Transverse colon (tissue), 4 donors: Measurements from ENCODE around the gene NUMBL. TPM values are rescaled to one million over a fixed set of nuclear protein-coding genes. Genes with fewer than 3 reads are reported as not detected.

Experiments
- DNase-seq: peaks from one replicate; pipeline ENCODE4 v3.0.0-alpha.2; 2019
- H3K27ac ChIP-seq, 4 donors: fragments of 200-600 bp; sonication (generic); 2 replicates each; pipeline ENCODE4 v1.5.1; 2016 to 2018; ENCODE audit warnings: inconsistent platforms in 4 of 4
- H3K27me3 ChIP-seq: fragments of 200-600 bp; sonication (generic); 2 replicates; pipeline ENCODE4 v1.5.1; 2017; ENCODE audit warnings: inconsistent platforms
- H3K36me3 ChIP-seq, 4 donors: fragments of 200-600 bp; sonication (generic); 2 replicates each; pipeline ENCODE4 v1.5.1; 2017 to 2019; ENCODE audit warnings: inconsistent platforms in 4 of 4
- H3K4me1 ChIP-seq, 4 donors: fragments of 200-600 bp; sonication (generic); 2 replicates each; pipeline ENCODE4 v1.5.1; 2017 to 2020; ENCODE audit warnings: inconsistent platforms in 4 of 4
- H3K4me3 ChIP-seq, 4 donors: fragments of 200-600 bp; sonication (generic); 1 replicate in 1 of 4; 2 replicates in 3 of 4; pipeline versions ENCODE4 v1.5.1 to v1.6.1; 2017 to 2019; ENCODE audit warnings: inconsistent platforms in 4 of 4
- H3K9me3 ChIP-seq, 2 donors: fragments of 200-600 bp; sonication (generic); 2 replicates each; pipeline ENCODE4 v1.5.1; 2017 to 2019; ENCODE audit warnings: inconsistent platforms in 2 of 2
- CTCF ChIP-seq, 5 experiments: fragments of 200-600 bp in 3 of 5; fragments of 450-650 bp in 2 of 5; sonication (generic) in 3 of 5; IDR thresholded peaks; 1 replicate in 2 of 5; 2 replicates in 3 of 5; pipeline ENCODE4 v1.5.1; 2016 to 2017; ENCODE audit warnings: antibody characterized with exemption in 5 of 5, inconsistent platforms in 3 of 5, mild to moderate bottlenecking in 2 of 5, moderate library complexity in 1 of 5
- EP300 ChIP-seq: sonication (generic); formaldehyde crosslinking; IDR thresholded peaks from one replicate; pipeline ENCODE4 v1.6.1; 2017; ENCODE audit warnings: antibody characterized with exemption, low read depth
- POLR2A ChIP-seq: fragments of 450-650 bp; IDR thresholded peaks from one replicate; pipeline ENCODE4 v1.6.1; 2016; ENCODE audit warnings: antibody characterized with exemption, mild to moderate bottlenecking, moderate library complexity
- POLR2AphosphoS5 ChIP-seq, 3 donors: sonication (generic); formaldehyde crosslinking; IDR thresholded peaks; one replicate each; pipeline ENCODE4 v1.6.1; 2016; ENCODE audit warnings: antibody characterized with exemption in 3 of 3
- WGBS, 2 donors: methylation state at CpG; one replicate each; pipeline ENCODE4 v1.1.5; 2018; ENCODE audit warnings: low coverage in 1 of 2; 5-methylcytosine and 5-hydroxymethylcytosine counted together
- in situ Hi-C, 4 donors: fragments of 200-750 bp; cut with MboI; loops; one replicate each; pipeline versions ENCODE4 v1.15.0 to v1.15.1; 2017; ENCODE audit warnings: low sequenced_read_pairs in 3 of 4, low pct_ligation_motif_present in 1 of 4, low pct_unique_long_range_greater_than_20kb in 1 of 4
- intact Hi-C: fragments of 100-400 bp; cut with DNase I; formaldehyde crosslinking; loops from one replicate; pipeline ENCODE4 v1.15.1; 2023; ENCODE audit warnings: low total_unique reads
- total RNA-seq, 4 donors: library from RNA; depleted of rRNA; stranded (reverse); fragments of >200 nt; gene quantifications; one replicate each; pipeline ENCODE4 v1.1.0, GENCODE V29; 2016

NUMBL gene
- total RNA-seq, 4 donors from 2014 or later: 9.0 to 44.9 (median 20.4) TPM

DNA sequence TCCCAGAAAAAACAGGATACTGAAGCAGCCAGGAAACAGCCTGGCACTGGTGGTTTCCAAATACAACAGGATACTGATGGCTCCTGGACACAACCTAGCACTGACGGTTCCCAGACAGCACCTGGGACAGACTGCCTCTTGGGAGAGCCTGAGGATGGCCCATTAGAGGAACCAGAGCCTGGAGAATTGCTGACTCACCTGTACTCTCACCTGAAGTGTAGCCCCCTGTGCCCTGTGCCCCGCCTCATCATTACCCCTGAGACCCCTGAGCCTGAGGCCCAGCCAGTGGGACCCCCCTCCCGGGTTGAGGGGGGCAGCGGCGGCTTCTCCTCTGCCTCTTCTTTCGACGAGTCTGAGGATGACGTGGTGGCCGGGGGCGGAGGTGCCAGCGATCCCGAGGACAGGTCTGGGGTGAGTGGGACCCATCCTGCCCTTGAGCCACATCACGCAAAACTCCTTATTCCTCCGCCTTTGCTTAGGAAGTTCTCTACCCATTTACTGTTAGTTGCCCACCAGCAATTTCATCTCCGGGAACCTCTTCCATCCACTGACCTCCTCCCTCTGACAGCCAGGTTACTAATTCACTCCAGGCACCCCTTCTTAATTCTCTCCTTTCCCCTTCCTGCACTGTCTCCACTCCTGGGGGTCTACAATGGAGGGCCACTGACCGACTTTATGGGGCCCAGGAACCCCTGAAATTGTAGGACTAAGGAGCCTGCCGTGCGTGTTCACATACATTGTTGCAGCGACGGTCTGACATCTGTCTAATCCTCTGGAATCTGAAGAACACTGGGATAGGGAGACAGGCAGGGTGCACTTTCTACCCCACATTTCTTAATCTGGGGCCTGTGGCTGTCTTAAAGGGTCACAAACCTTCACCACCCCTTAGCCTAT lies 27.7 kb upstream of the NUMBL start:
- WGBS, 2 donors: 0 to 22% methylated on average over 1 to 20 of the region's 20 CpGs
- peak overlapping the region; percentile 94 to 99 (median 98) for H3K27ac ChIP-seq
- H3K27me3 ChIP-seq: no peaks in the 10 kb centered on the region
- peak; percentile 45 for DNase-seq
- in situ Hi-C loops: loop anchor here in 2 of 4 donors (5.0 to 25.0 kb wide), 2 partner anchors 34 to 94 kb away; partner anchors contain the start of genes ACTMAP (in 1 of the 2) and SNRPA (in 1 of the 2)
- no peaks in the 10 kb centered on the region for H3K36me3 ChIP-seq
- peak overlapping the region; percentile 68 to 96 (median 88) for H3K4me3 ChIP-seq
- TF ChIP-seq POLR2AphosphoS5 (IDR thresholded peaks at IDR 0.05): no peak
- no peak for TF ChIP-seq EP300
- TF ChIP-seq POLR2A: no peak
- TF ChIP-seq CTCF (IDR thresholded peaks at IDR 0.05): no peak
- intact Hi-C loops: loop anchor here (10.0 kb wide), 1 partner anchor 87 kb away; no protein-coding TSS in a partner anchor
- H3K9me3 ChIP-seq: no peaks in the 10 kb centered on the region
- peaks cover 18 to 75% (median 61%) of the 10 kb centered on the region in 4 donors for H3K4me1 ChIP-seq

DNA sequence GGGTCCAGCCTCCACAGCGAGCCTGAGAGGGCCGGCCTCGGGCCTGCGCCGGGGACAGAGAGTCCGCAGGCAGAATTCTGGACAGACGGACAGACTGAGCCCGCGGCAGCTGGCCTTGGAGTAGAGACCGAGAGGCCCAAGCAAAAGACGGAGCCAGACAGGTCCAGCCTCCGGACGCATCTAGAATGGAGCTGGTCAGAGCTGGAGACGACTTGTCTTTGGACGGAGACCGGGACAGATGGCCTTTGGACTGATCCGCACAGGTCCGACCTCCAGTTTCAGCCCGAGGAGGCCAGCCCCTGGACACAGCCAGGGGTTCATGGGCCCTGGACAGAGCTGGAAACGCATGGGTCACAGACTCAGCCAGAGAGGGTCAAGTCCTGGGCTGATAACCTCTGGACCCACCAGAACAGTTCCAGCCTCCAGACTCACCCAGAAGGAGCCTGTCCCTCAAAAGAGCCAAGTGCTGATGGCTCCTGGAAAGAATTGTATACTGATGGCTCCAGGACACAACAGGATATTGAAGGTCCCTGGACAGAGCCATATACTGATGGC lies 27.0 kb upstream of the NUMBL start:
- intact Hi-C loops: loop anchor here (10.0 kb wide), 1 partner anchor 87 kb away; no protein-coding TSS in a partner anchor

DNA sequence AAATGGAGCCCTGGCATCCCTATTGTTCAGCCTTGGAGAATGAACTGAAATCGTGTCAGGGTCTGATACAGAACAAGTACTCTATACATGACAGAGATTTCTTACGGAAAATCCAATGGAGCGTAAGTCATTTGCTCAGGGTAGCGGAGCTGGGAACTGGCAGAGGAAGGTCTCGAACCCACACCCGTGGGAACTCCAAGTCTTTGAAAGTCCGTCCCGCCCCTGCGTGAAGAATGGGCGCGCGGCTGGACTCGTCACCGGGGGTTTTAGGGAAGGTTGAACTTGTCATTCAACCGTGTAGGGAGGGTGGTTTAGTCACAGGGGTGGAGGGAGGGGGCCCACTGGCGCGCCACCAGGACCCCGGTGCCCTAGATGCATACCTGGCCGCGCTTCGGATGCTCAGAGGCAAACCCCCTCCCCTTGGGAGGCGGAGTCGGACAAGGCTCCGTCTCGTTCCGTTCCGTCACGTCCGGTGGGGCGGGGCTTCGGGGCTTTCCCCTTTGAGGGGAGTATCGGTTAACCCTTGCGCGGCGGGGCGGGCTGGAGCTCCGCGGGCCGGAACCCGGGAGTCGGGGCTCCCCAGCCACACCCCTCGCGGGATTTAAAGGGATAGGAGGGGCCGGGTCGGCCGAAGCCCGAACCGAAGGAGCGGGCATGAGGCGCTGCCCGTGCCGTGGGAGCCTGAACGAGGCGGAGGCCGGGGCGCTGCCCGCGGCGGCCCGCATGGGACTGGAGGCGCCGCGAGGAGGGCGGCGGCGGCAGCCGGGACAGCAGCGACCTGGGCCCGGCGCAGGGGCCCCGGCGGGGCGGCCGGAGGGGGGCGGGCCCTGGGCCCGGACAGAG lies 26.3 kb upstream of the NUMBL start, which contains the start of the genes COQ8B and ITPKC:
Gene COQ8B, minus strand, starts transcription at position 405 of the 843 bp plus-strand sequence. CDS start 2,254 bp downstream, outside the sequence.
Gene ITPKC, plus strand, starts transcription at position 631 of the 843 bp plus-strand sequence. Its CDS starts 24 bp downstream, at position 655.
- WGBS, 2 donors: 2% methylated on average over 30 of the region's 76 CpGs; no CpG with 5 or more reads in 1 of the 2 donors
- in situ Hi-C loops (loop anchor here in 2 of 4 donors (5.0 to 25.0 kb wide), 2 partner anchors 36 to 96 kb away; partner anchors contain the start of genes ACTMAP (in 1 of the 2) and SNRPA (in 1 of the 2)), intact Hi-C loops (loop anchor here (10.0 kb wide), 1 partner anchor 88 kb away; no protein-coding TSS in a partner anchor)
- H3K36me3 ChIP-seq: no peaks in the 10 kb centered on the region
- peaks cover 17 to 63% (median 52%) of the 10 kb centered on the region in 4 donors for H3K4me1 ChIP-seq
- H3K9me3 ChIP-seq: no peaks in the 10 kb centered on the region
- TF ChIP-seq EP300 (peak; percentile 72), CTCF (IDR thresholded peaks at IDR 0.05) (peak in 2 of 5 experiments; percentile 21 to 54), POLR2A (peak; percentile 86), POLR2AphosphoS5 (IDR thresholded peaks at IDR 0.05) (peak; percentile 91 to 97 (median 96))
- no peaks in the 10 kb centered on the region for H3K27me3 ChIP-seq
- H3K4me3 ChIP-seq: peak within 1 kb of the TSS; percentile 68 to 96 (median 88)
- H3K27ac ChIP-seq: peak within 1 kb of the TSS; percentile 94 to 99 (median 98)
- peak; percentile 100 for DNase-seq

More for the DNA sequence above, 27.0 kb upstream of the NUMBL start:
- Histone ChIP-seq H3K4me3 (peak overlapping the region; percentile 68 to 96 (median 88)), H3K36me3 (no peaks in the 10 kb centered on the region), H3K4me1 (peaks cover 18 to 70% (median 58%) of the 10 kb centered on the region in 4 donors), H3K9me3 (no peaks in the 10 kb centered on the region), H3K27ac (peak overlapping the region; percentile 94 to 99 (median 98)), H3K27me3 (no peaks in the 10 kb centered on the region)
- WGBS, 2 donors: 2% methylated on average over 13 of the region's 20 CpGs; no CpG with 5 or more reads in 1 of the 2 donors
- DNase-seq: no peak
- in situ Hi-C loops: loop anchor here in 2 of 4 donors (5.0 to 25.0 kb wide), 2 partner anchors 35 to 95 kb away; partner anchors contain the start of genes ACTMAP (in 1 of the 2) and SNRPA (in 1 of the 2)
- no peak for TF ChIP-seq CTCF (IDR thresholded peaks at IDR 0.05)
- no peak for TF ChIP-seq POLR2AphosphoS5 (IDR thresholded peaks at IDR 0.05)
- TF ChIP-seq POLR2A: no peak
- no peak for TF ChIP-seq EP300
